ENCODE results near the gene DAPP1. TPM values are rescaled to one million over a fixed set of nuclear protein-coding genes. Genes with fewer than 3 reads are reported as not detected.

The DAPP1 gene
- total and polyA plus RNA-seq, 2 donors (not counting 3 experiments of a cell fraction or from before 2014, with no cell fraction given) = not detected

DNA sequence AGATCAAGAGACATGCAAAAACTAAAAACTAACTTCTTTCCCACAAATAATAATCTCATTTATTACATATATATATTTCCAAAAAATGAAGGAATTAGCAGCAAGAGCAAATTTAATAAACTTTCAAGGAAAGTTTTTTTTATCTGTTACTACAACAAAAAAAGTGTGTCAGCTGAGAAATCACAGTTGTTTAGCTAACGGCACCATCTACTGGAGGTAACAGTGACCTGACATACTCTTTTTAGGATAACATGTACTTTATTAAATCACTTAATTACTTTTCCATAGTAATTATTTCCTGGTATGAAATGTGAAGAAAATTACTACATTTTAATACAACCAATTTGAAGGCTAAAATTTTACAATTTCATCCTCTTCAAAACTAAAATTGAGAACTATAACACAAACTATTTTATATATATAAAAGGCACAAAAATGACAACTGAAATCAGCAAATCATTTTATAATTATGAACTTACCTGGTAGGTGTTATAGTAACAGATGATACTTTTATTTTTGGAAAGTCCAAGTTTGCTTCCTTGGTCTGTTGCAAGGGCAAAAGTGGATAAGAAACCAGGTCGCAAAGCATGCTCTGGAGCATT is 68.5 kb downstream of the DAPP1 start:
- FAIRE-seq = no peak
- Histone ChIP-seq H3K27ac (ENCODE audit: insufficient read depth, low read depth, low read length) (no peak overlapping the region), H3K9me1 (replicated peaks; ENCODE audit: control insufficient read depth, extremely low read depth, insufficient read depth, low read length) (no peaks in the 10 kb centered on the region), H3K27me3 (ENCODE audit: control insufficient read depth in 2 of 2, insufficient read depth in 2 of 2, low read length in 2 of 2) (no peaks in the 10 kb centered on the region), H3K9ac (replicated peaks; ENCODE audit: extremely low read depth, insufficient read depth, low read length) (no peak overlapping the region), H3K4me3 (replicated peaks in 1 of 3; ENCODE audit: insufficient read depth in 1 of 3, low read depth in 1 of 3, low read length in 3 of 3) (no peak overlapping the region), H3K9me3 (replicated peaks; ENCODE audit: control insufficient read depth, insufficient read depth, low read length) (no peaks in the 10 kb centered on the region), H4K20me1 (replicated peaks; ENCODE audit: control insufficient read depth, extremely low read depth, insufficient read depth, low read length) (no peaks in the 10 kb centered on the region), H3K4me1 (ENCODE audit: control insufficient read depth, extremely low read depth, insufficient read depth, low read length) (no peaks in the 10 kb centered on the region), H2AFZ (ENCODE audit: low read depth, low read length) (no peak overlapping the region), H3K4me2 (ENCODE audit: insufficient read depth, low read length) (no peak overlapping the region), H3K79me2 (ENCODE audit: control insufficient read depth, insufficient read depth, low read length) (peaks cover 13% of the 10 kb centered on the region), H3K36me3 (ENCODE audit: control insufficient read depth in 2 of 2, extremely low read depth in 1 of 2, insufficient read depth in 2 of 2, low read length in 2 of 2) (peaks cover 7 to 9% of the 10 kb centered on the region in 2 experiments)
- POLR2A ChIA-PET = no interaction called here
- BruUV-seq (replicated peaks) = no TSS peak
- TF ChIP-seq GATA2 (IDR thresholded peaks at IDR 0.05; ENCODE audit: insufficient read depth, insufficient read length, low read depth, low read length) = no peak
- TF ChIP-seq, protein P1, sequence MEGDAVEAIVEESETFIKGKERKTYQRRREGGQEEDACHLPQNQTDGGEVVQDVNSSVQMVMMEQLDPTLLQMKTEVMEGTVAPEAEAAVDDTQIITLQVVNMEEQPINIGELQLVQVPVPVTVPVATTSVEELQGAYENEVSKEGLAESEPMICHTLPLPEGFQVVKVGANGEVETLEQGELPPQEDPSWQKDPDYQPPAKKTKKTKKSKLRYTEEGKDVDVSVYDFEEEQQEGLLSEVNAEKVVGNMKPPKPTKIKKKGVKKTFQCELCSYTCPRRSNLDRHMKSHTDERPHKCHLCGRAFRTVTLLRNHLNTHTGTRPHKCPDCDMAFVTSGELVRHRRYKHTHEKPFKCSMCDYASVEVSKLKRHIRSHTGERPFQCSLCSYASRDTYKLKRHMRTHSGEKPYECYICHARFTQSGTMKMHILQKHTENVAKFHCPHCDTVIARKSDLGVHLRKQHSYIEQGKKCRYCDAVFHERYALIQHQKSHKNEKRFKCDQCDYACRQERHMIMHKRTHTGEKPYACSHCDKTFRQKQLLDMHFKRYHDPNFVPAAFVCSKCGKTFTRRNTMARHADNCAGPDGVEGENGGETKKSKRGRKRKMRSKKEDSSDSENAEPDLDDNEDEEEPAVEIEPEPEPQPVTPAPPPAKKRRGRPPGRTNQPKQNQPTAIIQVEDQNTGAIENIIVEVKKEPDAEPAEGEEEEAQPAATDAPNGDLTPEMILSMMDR (IDR thresholded peaks at IDR 0.05; ENCODE audit: extremely low read depth in 1 of 2, insufficient read depth in 1 of 2, low read depth in 1 of 2, low read length in 2 of 2) = peak in 1 of 2 donors; percentile 20
- peak; percentile 33 for DNase-seq (ENCODE audit: low read depth, low spot score)
- CTCF ChIA-PET = interaction anchor here (0.7 to 1.2 kb wide), 6 partner anchors 9 to 77 kb away, joined by 3 to 12 read pairs (median 4); partner anchors contain the start of gene LAMTOR3
- intact Hi-C loops (cut with micrococcal nuclease) = loop anchor here (2.0 kb wide), 2 partner anchors 72 to 322 kb away; no protein-coding TSS in a partner anchor
- dilution Hi-C loops (cut with MboI; ENCODE audit: extremely low pct_ligation_motif_present, low sequenced_read_pairs) = no loop called here

- H2AFZ ChIP-seq (ENCODE audit: low read depth, low read length) = no peak overlapping the region
- DNase-seq (ENCODE audit: low read depth, low spot score) (no peak), FAIRE-seq (no peak)
- intact Hi-C loops (cut with micrococcal nuclease) = loop anchor here (2.0 kb wide), 2 partner anchors 73 to 323 kb away; no protein-coding TSS in a partner anchor
- no peaks in the 10 kb centered on the region for H3K9me3 ChIP-seq (replicated peaks; ENCODE audit: control insufficient read depth, insufficient read depth, low read length)
- no peaks in the 10 kb centered on the region for H3K27me3 ChIP-seq (ENCODE audit: control insufficient read depth in 2 of 2, insufficient read depth in 2 of 2, low read length in 2 of 2)
- peaks cover 1 to 9% of the 10 kb centered on the region in 2 experiments for H3K36me3 ChIP-seq (ENCODE audit: control insufficient read depth in 2 of 2, extremely low read depth in 1 of 2, insufficient read depth in 2 of 2, low read length in 2 of 2)
- H4K20me1 ChIP-seq (replicated peaks; ENCODE audit: control insufficient read depth, extremely low read depth, insufficient read depth, low read length) = no peaks in the 10 kb centered on the region
- H3K9me1 ChIP-seq (replicated peaks; ENCODE audit: control insufficient read depth, extremely low read depth, insufficient read depth, low read length) = no peaks in the 10 kb centered on the region
- no peak overlapping the region for H3K9ac ChIP-seq (replicated peaks; ENCODE audit: extremely low read depth, insufficient read depth, low read length)
- no peak overlapping the region for H3K4me3 ChIP-seq (replicated peaks in 1 of 3; ENCODE audit: insufficient read depth in 1 of 3, low read depth in 1 of 3, low read length in 3 of 3)
- TF ChIP-seq POLR2AphosphoS5 (IDR thresholded peaks at IDR 0.05; ENCODE audit: insufficient read depth, low read depth, low read length) (no peak), EZH2 (IDR thresholded peaks at IDR 0.05; ENCODE audit: borderline replicate concordance, low read depth, low read length, severe bottlenecking) (no peak), MYC (IDR thresholded peaks at IDR 0.05; ENCODE audit: low read depth, low read length) (no peak), POLR2A (IDR thresholded peaks at IDR 0.05; ENCODE audit: low read depth, low read length) (no peak), FOS (IDR thresholded peaks at IDR 0.05; ENCODE audit: borderline replicate concordance, insufficient read depth, low read length) (no peak), JUN (IDR thresholded peaks at IDR 0.05; ENCODE audit: borderline replicate concordance, insufficient read depth, insufficient read length, low read depth) (no peak), GATA2 (IDR thresholded peaks at IDR 0.05; ENCODE audit: insufficient read depth, insufficient read length, low read depth, low read length) (no peak)
- TF ChIP-seq, protein P1 (IDR thresholded peaks at IDR 0.05; ENCODE audit: extremely low read depth in 1 of 2, insufficient read depth in 1 of 2, low read depth in 1 of 2, low read length in 2 of 2) = no peak
- TF ChIP-seq, protein P2, sequence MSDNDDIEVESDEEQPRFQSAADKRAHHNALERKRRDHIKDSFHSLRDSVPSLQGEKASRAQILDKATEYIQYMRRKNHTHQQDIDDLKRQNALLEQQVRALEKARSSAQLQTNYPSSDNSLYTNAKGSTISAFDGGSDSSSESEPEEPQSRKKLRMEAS (IDR thresholded peaks at IDR 0.05; ENCODE audit: insufficient read depth, insufficient read length) = no peak
- no peak overlapping the region for H3K4me2 ChIP-seq (ENCODE audit: insufficient read depth, low read length)
- CTCF ChIA-PET = interaction anchor here (1.0 to 1.2 kb wide), 2 partner anchors 74 to 77 kb away, joined by 5 to 12 read pairs; no protein-coding TSS in a partner anchor
- peaks cover 17% of the 10 kb centered on the region for H3K79me2 ChIP-seq (ENCODE audit: control insufficient read depth, insufficient read depth, low read length)
- dilution Hi-C loops (cut with MboI; ENCODE audit: extremely low pct_ligation_motif_present, low sequenced_read_pairs) = no loop called here
- no peaks in the 10 kb centered on the region for H3K4me1 ChIP-seq (ENCODE audit: control insufficient read depth, extremely low read depth, insufficient read depth, low read length)
- no peak overlapping the region for H3K27ac ChIP-seq (ENCODE audit: insufficient read depth, low read depth, low read length)
- POLR2A ChIA-PET = no interaction called here
- BruUV-seq (replicated peaks) = no TSS peak
These were observed 69.1 kb downstream of the DAPP1 start for GRCh38 chr4:99885687-99886086.
